GM18499 (cell line): ENCODE data around the gene ZNF222.

Source experiments
- ATAC-seq: cut with Tn5 transposase; IDR thresholded peaks from one replicate; pipeline ENCODE4 v1.9.1; 2021; ENCODE audit warnings: moderate number of reproducible peaks; ENCODE audit not compliant: insufficient read depth, unreplicated experiment

ZNF222 gene

GRCh38 chr19:44025217-44025936 is at the start of gene ZNF222:
Gene ZNF222, plus strand, starts transcription at chr19:44025379. Its CDS starts 58 bp downstream, at chr19:44025437.
- no peak for ATAC-seq

DNA sequence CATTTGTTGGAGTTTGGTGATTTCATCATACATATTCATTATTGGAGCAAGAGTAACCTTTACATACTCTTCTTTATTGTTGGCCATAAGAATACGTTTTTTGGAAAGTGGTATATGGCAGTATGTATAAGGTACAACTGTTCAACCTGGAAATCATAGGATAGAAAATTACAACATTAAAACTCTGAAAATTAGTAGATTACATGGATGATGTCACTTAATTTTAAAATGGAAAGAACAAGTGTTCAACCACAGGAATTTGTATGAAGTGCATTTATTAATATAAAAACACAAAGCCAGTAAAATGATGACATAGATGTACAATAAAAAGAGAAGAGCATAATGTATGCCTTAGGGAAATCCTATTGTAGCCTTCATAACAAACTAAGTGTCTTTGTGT is 48.4 kb upstream of the ZNF222 start:
- no peak for ATAC-seq

DNA sequence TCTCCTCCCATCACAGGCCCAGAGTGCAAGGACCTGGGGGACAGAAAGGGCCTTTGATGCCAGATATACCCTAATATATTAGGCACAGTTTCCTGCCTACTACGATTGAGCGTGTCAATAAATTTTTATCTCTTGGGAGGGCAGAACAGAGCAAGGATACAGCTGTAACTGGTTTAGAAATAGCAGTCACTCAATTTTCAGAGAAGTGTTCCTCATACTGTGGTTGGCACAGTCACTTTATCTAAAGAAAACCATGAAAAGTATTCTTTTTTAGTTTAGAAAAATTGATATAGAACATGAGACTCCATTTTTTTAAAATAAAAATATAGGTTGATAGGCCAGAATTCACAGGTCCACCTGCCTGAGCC is 41.7 kb upstream of the ZNF222 start:
- no peak for ATAC-seq

DNA sequence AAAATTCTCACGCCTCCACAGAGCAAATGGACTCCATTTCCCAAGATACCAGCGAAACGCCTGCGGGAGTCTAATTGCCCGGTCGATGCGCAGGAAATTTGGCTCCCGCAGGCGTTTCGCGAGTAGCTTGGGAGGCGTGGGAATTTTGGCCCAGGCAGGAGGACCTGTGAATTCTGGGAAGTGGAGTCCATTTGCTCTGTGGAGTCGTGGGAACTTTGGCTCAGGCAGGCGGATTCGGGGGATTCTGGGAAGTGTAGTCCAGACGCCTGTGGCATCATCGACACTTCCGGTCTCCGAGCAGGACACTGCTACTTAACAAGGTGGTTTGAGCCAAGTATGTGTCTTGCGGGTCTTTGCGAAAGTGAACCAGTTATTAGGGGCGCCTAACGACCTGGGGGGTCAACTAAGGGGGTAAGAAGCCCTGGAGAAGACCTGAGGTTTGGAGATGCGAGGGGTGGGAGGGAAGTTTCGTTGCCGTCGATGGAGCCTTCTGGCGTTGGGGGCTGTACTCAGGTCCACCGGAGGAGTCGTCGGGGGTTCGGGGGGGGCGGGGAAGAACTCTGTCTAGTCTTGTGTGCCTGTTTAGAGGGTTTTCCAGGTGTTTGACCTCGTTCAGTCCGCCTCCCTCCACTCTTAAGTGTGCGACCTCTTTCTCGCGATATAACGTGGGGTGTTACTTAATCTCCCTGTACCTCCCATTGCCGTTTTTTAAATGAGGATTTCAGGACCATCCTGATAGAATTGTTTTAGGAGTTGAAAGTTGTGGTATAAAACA is 41.1 kb upstream of the ZNF222 start, which contains the start of gene ZNF155:
Gene ZNF155, plus strand, starts transcription at position 277 of the 775 bp plus-strand sequence. CDS start 4,356 bp downstream, outside the sequence.
- ATAC-seq, result no peak

GRCh38 chr19:43984687-43985000 is 40.5 kb upstream of the ZNF222 start:
- ATAC-seq, result no peak

DNA sequence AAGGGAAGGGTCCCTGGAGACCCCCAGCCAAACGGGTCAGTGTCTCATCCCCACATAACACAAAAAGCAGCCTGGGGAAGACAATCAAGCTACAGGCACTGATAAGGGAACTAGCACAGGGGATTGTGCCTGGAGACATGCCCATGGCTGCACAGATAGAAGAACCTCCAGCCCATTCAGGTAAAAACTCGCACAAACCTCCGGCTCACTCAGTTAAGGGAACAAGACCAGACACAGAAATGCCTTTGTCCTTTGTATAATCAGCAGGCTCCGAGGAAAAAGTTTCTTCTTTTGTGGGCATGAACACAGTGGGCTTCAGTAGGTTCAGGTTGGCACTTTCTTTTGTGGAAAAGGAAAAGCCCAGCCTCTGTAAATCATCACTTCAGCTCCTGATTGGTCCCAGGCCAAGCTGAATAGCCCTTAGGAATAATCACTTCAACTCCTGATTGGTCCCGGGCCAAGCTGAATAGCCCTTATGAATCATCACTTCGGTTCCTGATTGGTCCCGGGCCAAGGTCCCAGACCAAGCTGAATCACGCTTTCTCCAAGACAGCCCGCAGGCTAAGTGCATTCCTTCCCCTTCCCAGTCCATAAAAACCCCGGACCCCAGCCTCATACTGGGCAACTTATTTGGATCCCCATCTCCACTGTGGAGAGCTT is 27.4 kb upstream of the ZNF222 start:
- no peak for ATAC-seq

- ATAC-seq, result no peak
Measured at GRCh38 chr19:44002212-44002565, 23.0 kb upstream of the ZNF222 start.

DNA sequence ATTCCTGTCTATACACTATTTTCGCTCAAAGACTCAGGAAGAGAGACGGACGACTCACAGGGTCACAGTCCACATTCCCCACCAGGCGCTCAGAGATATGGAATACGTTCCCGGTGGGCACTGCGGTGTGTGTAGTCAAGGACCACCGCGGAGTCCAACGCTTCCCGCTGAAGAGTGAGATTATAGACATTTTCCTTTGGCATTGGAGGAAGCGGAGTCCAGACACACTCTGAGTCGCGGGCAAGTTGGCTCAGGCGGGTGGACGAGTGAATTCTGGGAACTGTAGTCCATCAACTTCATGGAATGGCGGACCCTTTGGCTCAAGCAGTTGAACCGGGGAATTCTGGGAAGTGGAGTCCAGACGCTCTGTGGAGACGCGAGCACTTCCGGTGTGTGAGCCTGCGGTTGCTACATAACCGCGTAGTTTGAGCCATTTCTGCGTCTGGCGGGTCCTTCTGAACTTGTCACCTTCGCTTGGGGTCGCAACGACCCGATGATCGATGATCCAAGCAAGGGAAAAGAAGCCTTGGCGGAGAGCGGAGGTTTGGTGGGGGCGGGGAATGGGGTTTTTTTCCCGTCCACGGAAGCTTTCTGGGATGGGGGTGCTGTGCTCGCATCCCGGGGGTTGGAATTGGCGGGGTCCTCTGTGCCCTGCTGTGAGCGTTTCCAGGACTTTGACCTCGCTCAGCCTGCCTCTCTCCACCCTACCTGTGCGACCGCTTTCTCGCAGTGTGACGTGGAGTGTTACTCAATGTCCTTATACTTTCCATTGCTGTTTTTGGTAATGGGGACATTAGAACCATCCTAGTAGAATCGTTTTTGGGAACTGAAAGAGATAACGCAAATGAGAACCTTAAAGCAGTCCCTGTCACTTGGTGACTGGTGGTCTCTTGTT is 22.4 kb upstream of the ZNF222 start, which contains the start of gene ZNF230:
Gene ZNF230, plus strand, starts transcription at position 392 of the 895 bp plus-strand sequence. CDS start 4,122 bp downstream, outside the sequence.
- ATAC-seq, result peak; percentile 74

- ATAC-seq, result no peak
Measured at GRCh38 chr19:44003461-44004009, 21.6 kb upstream of the ZNF222 start.

DNA sequence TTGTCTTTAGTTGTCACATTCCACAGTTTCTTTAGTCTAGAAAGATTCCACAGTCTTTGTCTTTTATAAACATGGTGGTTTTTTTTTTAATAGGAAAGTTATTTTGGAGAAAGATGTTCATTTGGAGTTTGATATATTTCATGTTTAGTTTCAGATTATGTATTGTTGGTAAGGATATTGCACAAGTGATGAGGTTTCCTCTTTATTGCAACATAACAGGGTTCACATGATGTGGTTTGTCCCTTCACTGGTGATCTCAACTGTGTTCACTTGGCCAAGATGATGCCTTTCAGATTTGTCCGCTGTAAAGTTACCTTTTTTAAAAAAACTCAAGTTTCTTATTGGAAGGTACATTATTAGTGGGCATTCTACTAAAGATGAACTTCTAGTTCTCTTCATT is 19.2 kb upstream of the ZNF222 start:
- ATAC-seq, result no peak

DNA sequence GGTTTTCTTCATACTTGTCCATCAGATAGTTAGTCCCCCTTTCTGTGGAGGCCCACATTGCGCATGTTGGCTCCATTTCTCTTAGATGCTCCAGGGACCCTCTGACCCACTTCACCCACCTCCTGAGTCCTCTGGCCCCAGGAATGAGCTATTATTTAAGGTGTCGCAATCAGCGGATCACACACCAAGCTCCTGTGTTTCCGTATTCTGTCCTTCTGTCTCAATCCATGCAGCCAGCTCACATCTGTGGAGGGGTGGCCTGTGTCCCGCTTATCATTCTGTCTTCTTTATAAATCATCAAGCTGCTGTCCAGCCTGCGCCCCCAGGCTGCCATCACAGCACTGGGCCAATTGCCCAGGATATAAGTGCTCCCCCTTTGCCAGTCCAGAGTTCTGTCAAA is 17.7 kb upstream of the ZNF222 start:
- no peak for ATAC-seq

DNA sequence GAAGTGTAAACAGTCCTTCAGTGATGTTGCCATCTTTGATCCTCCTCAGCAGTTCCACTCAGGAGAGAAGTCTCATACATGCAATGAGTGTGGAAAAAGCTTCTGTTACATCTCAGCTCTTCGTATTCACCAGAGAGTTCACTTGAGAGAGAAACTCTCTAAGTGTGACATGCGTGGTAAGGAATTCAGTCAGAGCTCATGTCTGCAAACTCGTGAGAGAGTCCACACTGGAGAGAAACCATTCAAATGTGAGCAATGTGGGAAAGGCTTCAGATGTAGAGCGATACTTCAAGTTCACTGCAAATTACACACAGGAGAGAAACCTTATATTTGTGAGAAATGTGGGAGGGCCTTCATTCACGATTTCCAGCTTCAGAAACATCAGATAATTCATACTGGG is 14.7 kb upstream of the ZNF222 start:
- ATAC-seq, result no peak

DNA sequence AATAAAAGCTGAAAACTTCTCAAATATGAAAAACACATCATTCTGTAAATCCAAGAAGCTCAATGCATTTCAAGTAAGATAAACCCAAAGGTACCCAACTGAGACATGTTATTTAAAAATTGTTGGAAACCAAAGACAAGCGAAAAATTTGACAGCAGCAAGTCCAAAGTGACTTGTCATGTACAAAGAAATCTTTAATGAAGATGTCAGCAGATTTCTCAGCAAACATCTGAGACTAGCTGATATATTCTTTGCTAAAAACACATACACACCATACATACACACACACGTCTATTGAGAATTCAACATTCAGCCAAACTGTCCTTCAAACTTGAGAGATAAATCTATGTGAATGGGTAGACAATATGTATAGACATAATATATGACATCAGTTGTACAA is 5.7 kb upstream of the ZNF222 start:
- no peak for ATAC-seq

- ATAC-seq, result no peak
Measured at GRCh38 chr19:44021221-44021620, 4.0 kb upstream of the ZNF222 start.

DNA sequence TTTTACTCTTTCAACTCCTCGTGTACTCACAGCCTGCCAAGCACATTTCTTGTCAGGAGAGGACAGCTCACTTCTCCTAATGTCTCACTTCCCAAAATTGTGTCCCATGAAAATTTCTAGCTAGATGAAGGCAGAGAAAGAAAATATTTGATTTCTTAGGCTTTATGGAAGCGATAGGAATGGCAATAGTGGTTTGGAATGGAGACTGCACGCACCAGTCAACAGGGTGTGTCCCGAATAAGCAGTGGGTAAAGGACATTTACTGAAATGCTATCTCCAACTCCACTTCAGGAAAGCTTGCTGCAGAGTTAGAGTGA is 321 bp upstream of the ZNF222 start:
- no peak for ATAC-seq

GRCh38 chr19:44026622-44027021 is 1.4 kb downstream of the ZNF222 start:
- ATAC-seq, result no peak

- no peak for ATAC-seq
Measured at GRCh38 chr19:44032001-44032610, 6.9 kb downstream of the ZNF222 start.

DNA sequence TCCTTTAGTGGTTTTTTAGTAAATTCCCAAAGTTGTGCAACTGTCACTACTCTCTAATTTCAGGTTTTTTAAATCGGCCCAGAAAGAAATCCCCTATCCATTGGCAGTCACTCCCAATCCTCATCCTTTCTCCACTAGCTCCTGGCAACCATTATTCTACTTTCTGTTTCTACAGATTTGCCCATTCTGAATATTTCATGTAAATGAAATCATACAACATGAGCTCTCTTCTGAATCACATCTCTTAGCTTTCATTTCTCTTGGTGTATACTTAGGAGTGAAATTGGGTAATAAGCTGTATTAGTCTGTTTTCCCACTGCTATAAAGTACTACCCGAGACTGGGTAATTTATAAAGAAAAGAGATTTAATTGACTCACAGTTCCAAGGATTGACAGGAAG is 17.0 kb downstream of the ZNF222 start:
- no peak for ATAC-seq

- ATAC-seq, result no peak
Measured at GRCh38 chr19:44050740-44051649, 25.8 kb downstream of the ZNF222 start.
